ENCODE results near the gene C2CD2.
"Not testable (repeated sequence)": the region's sequence is repeated elsewhere in the genome, so short reads cannot be mapped to it uniquely, and the experiment has no call there.

Gene C2CD2

GRCh38 chr21:41958886-41959563 is 5.2 kb upstream of the C2CD2 start:
- no peak for DNase-seq (ENCODE audit: low read depth, low spot score)

GRCh38 chr21:41957991-41958766 is 4.4 kb upstream of the C2CD2 start:
- DNase-seq (ENCODE audit: low read depth, low spot score), result peak; percentile 57

GRCh38 chr21:41956926-41957729 is 3.3 kb upstream of the C2CD2 start:
- no peak for DNase-seq (ENCODE audit: low read depth, low spot score)

- no peak for DNase-seq (ENCODE audit: low read depth, low spot score)
Observed at GRCh38 chr21:41955516-41955915, 1.7 kb upstream of the C2CD2 start.

GRCh38 chr21:41954654-41955499 is 1.1 kb upstream of the C2CD2 start:
- no peak for DNase-seq (ENCODE audit: low read depth, low spot score)

- no peak for DNase-seq (ENCODE audit: low read depth, low spot score)
Observed at GRCh38 chr21:41953249-41953830, 478 bp downstream of the C2CD2 start.

GRCh38 chr21:41952568-41953248 is 1.1 kb downstream of the C2CD2 start:
- no peak for DNase-seq (ENCODE audit: low read depth, low spot score)

GRCh38 chr21:41951876-41952567 is 1.8 kb downstream of the C2CD2 start:
- no peak for DNase-seq (ENCODE audit: low read depth, low spot score)

GRCh38 chr21:41950941-41951351 is 2.9 kb downstream of the C2CD2 start:
- peak; percentile 71 for DNase-seq (ENCODE audit: low read depth, low spot score)

- DNase-seq (ENCODE audit: low read depth, low spot score), result not testable (repeated sequence)
Observed at GRCh38 chr21:41949631-41950030, 4.2 kb downstream of the C2CD2 start.

- DNase-seq (ENCODE audit: low read depth, low spot score), result no peak
Observed at GRCh38 chr21:41948901-41949300, 4.9 kb downstream of the C2CD2 start.

GRCh38 chr21:41948078-41948895 is 5.5 kb downstream of the C2CD2 start:
- DNase-seq (ENCODE audit: low read depth, low spot score), result no peak

- DNase-seq (ENCODE audit: low read depth, low spot score), result no peak
Observed at GRCh38 chr21:41945982-41946381, 7.8 kb downstream of the C2CD2 start.

- no peak for DNase-seq (ENCODE audit: low read depth, low spot score)
Observed at GRCh38 chr21:41943851-41944250, 10.0 kb downstream of the C2CD2 start.

GRCh38 chr21:41942457-41942856 is 11.4 kb downstream of the C2CD2 start:
- no peak for DNase-seq (ENCODE audit: low read depth, low spot score)

GRCh38 chr21:41941941-41942340 is 11.9 kb downstream of the C2CD2 start:
- no peak for DNase-seq (ENCODE audit: low read depth, low spot score)

- DNase-seq (ENCODE audit: low read depth, low spot score), result no peak
Observed at GRCh38 chr21:41940431-41940830, 13.4 kb downstream of the C2CD2 start.

- no peak for DNase-seq (ENCODE audit: low read depth, low spot score)
Observed at GRCh38 chr21:41939391-41939790, 14.4 kb downstream of the C2CD2 start.
